ENCODE data around the gene SCRG1. TPM values are rescaled to one million over a fixed set of nuclear protein-coding genes. Genes with fewer than 3 reads are reported as not detected.

SCRG1 gene
- total RNA-seq, 1 donor from 2014 or later: 5.1 TPM

DNA sequence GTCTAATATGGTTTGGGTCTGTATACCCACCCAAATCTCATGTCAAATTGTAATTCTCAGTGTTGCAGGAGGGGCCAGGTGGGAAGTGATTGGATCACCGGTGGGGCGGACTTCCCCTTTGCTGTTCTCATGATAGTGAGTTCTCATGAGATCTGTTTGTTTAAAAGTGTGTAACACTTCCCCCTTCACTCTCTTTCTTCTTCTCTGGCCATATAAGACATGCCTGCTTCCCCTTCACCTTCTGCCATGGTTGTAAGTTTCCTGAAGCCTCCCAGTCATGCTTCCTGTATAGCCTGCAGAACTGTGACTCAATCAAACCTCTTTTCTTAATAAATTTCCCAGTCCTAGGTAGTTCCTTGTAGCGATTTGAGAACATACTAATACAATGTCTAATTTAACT, 19.7 kb upstream of the SCRG1 start:
- TF ChIP-seq, protein P1, sequence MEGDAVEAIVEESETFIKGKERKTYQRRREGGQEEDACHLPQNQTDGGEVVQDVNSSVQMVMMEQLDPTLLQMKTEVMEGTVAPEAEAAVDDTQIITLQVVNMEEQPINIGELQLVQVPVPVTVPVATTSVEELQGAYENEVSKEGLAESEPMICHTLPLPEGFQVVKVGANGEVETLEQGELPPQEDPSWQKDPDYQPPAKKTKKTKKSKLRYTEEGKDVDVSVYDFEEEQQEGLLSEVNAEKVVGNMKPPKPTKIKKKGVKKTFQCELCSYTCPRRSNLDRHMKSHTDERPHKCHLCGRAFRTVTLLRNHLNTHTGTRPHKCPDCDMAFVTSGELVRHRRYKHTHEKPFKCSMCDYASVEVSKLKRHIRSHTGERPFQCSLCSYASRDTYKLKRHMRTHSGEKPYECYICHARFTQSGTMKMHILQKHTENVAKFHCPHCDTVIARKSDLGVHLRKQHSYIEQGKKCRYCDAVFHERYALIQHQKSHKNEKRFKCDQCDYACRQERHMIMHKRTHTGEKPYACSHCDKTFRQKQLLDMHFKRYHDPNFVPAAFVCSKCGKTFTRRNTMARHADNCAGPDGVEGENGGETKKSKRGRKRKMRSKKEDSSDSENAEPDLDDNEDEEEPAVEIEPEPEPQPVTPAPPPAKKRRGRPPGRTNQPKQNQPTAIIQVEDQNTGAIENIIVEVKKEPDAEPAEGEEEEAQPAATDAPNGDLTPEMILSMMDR (conservative IDR thresholded peaks at IDR 0.05): no peak
- Mint-ChIP-seq H3K36me3 (ENCODE audit: low read depth) (no peaks in the 10 kb centered on the region), H3K4me3 (no peak overlapping the region), H3K27ac (ENCODE audit: unreplicated experiment) (no peak overlapping the region), H3K9me3 (no peaks in the 10 kb centered on the region), H3K27me3 (ENCODE audit: low read depth) (no peaks in the 10 kb centered on the region), H3K4me1 (peaks cover 25% of the 10 kb centered on the region)
- DNase-seq (ENCODE audit: low read depth, low spot score): no peak

DNA sequence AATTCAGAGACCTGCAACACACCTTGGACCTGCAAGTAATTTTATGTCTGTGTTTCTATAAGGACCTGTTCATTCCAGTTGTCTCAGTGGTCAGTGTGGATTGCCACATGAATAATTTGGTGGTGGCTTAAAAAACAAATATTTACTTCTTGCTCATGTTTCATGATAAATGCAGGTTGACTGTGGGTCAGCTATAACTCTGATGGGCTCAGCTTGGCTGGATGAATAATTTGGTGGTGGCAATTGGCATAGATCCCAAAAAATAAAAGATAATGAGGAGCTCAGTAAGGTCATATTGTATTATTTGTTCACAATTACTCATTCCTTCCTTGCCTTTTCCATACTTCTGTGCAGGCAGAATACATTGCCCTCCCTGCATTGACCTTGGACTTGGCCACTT, 18.9 kb upstream of the SCRG1 start:
- DNase-seq (ENCODE audit: low read depth, low spot score): no peak
- no peaks in the 10 kb centered on the region for H3K36me3 Mint-ChIP-seq (ENCODE audit: low read depth)
- TF ChIP-seq, protein P1 (conservative IDR thresholded peaks at IDR 0.05): no peak
- H3K9me3 Mint-ChIP-seq: no peaks in the 10 kb centered on the region
- no peak overlapping the region for H3K4me3 Mint-ChIP-seq
- H3K27me3 Mint-ChIP-seq (ENCODE audit: low read depth): no peaks in the 10 kb centered on the region
- no peak overlapping the region for H3K27ac Mint-ChIP-seq (ENCODE audit: unreplicated experiment)
- peaks cover 25% of the 10 kb centered on the region for H3K4me1 Mint-ChIP-seq

DNA sequence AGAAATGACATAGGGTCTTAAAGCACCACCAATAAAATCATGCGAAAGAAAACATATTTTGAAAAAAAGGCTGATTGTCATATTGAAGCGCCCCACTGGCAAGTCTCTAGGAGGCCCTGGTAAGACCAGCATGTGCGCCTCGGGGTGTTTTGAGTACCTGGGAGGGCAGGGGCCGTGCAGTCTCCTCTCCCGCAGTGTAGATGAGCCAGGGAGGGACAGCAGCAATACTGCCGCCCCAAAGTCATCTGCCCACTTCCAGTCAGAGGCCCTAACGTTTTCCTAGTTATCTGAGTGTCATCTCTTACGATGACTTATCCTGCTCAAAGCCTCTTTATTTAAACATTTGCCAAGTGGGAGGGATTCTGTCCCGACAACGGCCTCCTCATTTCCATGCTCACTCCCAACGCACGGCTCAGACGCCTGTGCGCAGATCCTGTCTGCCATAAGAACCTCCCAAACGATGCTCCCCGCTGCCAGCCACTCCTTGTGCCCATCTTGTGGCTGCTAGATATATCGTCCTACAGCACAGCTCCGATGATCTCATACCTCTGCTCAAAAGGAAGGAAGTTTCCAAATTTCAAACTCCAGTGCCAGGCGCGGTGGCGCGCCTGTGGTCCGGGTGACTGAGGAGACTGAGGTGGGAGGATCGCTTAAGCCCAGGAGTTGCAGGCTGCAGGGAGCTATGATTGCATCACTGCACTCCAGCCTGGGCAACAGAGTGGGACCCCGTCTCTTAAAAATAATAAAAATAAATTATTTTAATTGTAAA, 17.2 kb upstream of the SCRG1 start:
- TF ChIP-seq, protein P1 (conservative IDR thresholded peaks at IDR 0.05): no peak
- DNase-seq (ENCODE audit: low read depth, low spot score): no peak
- Mint-ChIP-seq H3K4me3 (no peak overlapping the region), H3K4me1 (peaks cover 25% of the 10 kb centered on the region), H3K36me3 (ENCODE audit: low read depth) (no peaks in the 10 kb centered on the region), H3K27me3 (ENCODE audit: low read depth) (no peaks in the 10 kb centered on the region), H3K27ac (ENCODE audit: unreplicated experiment) (peak overlapping the region; percentile 79), H3K9me3 (no peaks in the 10 kb centered on the region)

DNA sequence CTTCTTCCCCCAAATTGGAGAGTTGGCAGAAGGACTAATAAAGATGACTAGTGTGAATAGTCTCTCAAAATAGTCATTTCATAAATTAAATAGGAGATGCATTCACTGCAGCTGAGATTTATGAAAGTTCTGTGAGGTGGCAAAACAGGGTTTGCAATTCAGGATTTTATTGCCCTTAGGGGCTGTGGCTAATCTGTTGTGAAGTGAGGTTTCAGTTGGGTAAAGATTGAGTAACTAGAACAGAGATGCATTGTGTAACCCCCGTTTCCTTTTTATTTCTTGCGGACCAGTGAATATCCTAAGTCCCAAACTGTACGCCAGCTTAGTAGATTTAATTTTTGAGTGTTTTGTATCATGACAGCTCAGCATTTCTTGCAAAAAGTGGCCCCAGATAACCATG, 16.2 kb upstream of the SCRG1 start:
- no peaks in the 10 kb centered on the region for H3K27me3 Mint-ChIP-seq (ENCODE audit: low read depth)

DNA sequence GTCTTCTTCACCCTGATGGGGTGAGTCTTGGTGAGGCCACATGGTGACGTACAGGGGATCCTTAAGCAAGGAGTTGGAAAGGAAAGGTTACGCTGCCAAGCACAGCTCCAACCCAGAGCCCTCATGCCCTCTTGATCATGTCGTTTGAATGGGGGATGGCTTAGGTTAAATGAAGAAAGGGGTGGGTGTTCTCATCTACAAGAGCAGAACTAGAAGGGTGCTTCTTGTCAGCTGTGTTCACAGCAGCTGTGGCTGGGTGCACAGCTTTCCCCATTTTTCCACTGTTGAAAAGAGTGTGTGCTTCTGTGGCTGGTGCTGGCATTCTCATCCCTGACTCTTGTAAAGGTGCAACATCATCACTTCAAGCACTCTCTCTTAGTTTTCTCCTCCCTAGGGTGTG, 15.5 kb upstream of the SCRG1 start:
- DNase-seq (ENCODE audit: low read depth, low spot score): no peak
- Mint-ChIP-seq H3K27me3 (ENCODE audit: low read depth) (no peaks in the 10 kb centered on the region), H3K36me3 (ENCODE audit: low read depth) (no peaks in the 10 kb centered on the region), H3K4me3 (peak overlapping the region; percentile 0), H3K4me1 (peaks cover 21% of the 10 kb centered on the region), H3K27ac (ENCODE audit: unreplicated experiment) (peak overlapping the region; percentile 36), H3K9me3 (no peaks in the 10 kb centered on the region)
- TF ChIP-seq, protein P1 (conservative IDR thresholded peaks at IDR 0.05): no peak

More for the DNA sequence above, 16.2 kb upstream of the SCRG1 start:
- Mint-ChIP-seq H3K9me3 (no peaks in the 10 kb centered on the region), H3K4me3 (peak overlapping the region; percentile 0), H3K36me3 (ENCODE audit: low read depth) (no peaks in the 10 kb centered on the region), H3K4me1 (peaks cover 21% of the 10 kb centered on the region), H3K27ac (ENCODE audit: unreplicated experiment) (no peak overlapping the region)
- DNase-seq (ENCODE audit: low read depth, low spot score): no peak
- TF ChIP-seq, protein P1 (conservative IDR thresholded peaks at IDR 0.05): no peak

All from neural crest cell (in vitro differentiated cells).